ENCODE measurements around the gene IQGAP2. TPM values are rescaled to one million over a fixed set of nuclear protein-coding genes. Genes with fewer than 3 reads are reported as not detected.

The IQGAP2 gene
- total and polyA plus RNA-seq, 2 of the 8 experiments (the other 6 are each of a cell fraction or from before 2014, with no cell fraction given) = 19.7 to 66.0 TPM

DNA sequence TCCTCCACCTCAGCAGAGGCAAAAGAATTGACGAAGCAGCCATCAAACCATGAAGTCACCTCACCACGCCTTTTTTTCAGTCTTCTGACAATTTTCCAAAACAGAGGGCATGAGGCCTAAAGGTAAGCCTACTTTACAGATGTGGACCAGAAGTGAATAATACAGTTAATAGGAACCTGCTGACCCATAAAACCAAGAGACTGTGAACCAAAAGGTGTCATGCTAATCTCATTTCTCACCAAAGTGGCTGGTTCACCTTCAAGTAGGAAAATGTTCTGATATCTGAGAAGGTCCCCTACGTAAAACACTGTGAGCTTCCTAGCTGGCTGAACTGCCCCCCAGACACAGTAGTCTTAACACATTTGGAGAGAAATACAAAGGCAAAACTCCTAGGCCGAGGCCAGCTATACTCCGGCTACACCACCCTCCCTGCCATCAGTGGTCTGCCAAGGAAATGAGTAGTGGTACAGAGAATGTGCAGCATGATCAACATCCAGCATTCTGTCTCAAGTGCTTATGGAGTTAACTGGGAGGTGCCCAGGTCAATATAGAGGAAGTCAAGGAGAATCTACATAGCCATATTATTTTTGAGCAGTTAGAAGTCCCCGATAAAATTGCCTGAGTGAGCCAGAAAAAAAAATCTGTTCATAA, 239.4 kb downstream of the IQGAP2 start:
- Histone ChIP-seq H3K79me2 (ENCODE audit: control insufficient read depth in 1 of 2, insufficient read depth in 2 of 2, low read length in 2 of 2) (no peaks in the 10 kb centered on the region), H2BK5ac (ENCODE audit: low read depth, low read length) (no peak overlapping the region), H4K8ac (ENCODE audit: extremely low read depth, insufficient read depth, low read length) (no peak overlapping the region), H2AFZ (ENCODE audit: low read length) (no peak overlapping the region), H4K91ac (replicated peaks; ENCODE audit: insufficient read length, low read length) (no peak overlapping the region), H4K5ac (ENCODE audit: insufficient read length, low read depth, low read length) (no peak overlapping the region), H3K36me3 (ENCODE audit: control insufficient read depth in 2 of 4, insufficient read depth in 4 of 4, low read length in 3 of 4) (peaks cover 0 to 3% (median 0%) of the 10 kb centered on the region in 4 experiments; a peak in 2 of 8 replicates), H2BK120ac (replicated peaks; ENCODE audit: low read depth, low read length) (no peak overlapping the region), H3K4me3 (ENCODE audit: extremely low read depth in 1 of 4, insufficient read depth in 2 of 4, low read depth in 3 of 4, low read length in 4 of 4) (no peak overlapping the region), H3K79me1 (ENCODE audit: low read depth, low read length) (no peaks in the 10 kb centered on the region), H2BK20ac (ENCODE audit: low read length) (no peak overlapping the region), H3K14ac (ENCODE audit: insufficient read length) (no peak overlapping the region), H2AK5ac (ENCODE audit: low read depth, low read length) (no peak overlapping the region), H4K20me1 (replicated peaks in 1 of 2; ENCODE audit: control insufficient read depth in 1 of 2, insufficient read depth in 2 of 2, low read length in 2 of 2) (no peaks in the 10 kb centered on the region), H3K23me2 (ENCODE audit: low read depth, low read length) (no peaks in the 10 kb centered on the region), H3K23ac (ENCODE audit: insufficient read length) (no peak overlapping the region), H3K27ac (ENCODE audit: low read depth, low read length) (no peak overlapping the region), H3K9ac (replicated peaks in 1 of 4; ENCODE audit: extremely low read depth in 1 of 4, low read depth in 3 of 4, low read length in 3 of 4) (no peak overlapping the region), H3K4me1 (replicated peaks in 1 of 4; ENCODE audit: control insufficient read depth in 3 of 4, insufficient read depth in 4 of 4, low read length in 3 of 4) (0 out of 7 replicates have a peak, but pooled peaks cover 0 to 4% (median 0%) of the 10 kb centered on the region in 4 experiments), H2BK15ac (ENCODE audit: low read length) (no peak overlapping the region), H3K4me2 (ENCODE audit: insufficient read depth in 1 of 2, low read depth in 2 of 2, low read length in 2 of 2) (no peak overlapping the region), H3K56ac (replicated peaks; ENCODE audit: insufficient read length, low read depth, low read length) (no peak overlapping the region), H3K27me3 (replicated peaks in 1 of 4; ENCODE audit: control insufficient read depth in 3 of 4, extremely low read depth in 1 of 4, insufficient read depth in 3 of 4, low read length in 3 of 4) (no peaks in the 10 kb centered on the region), H3K4ac (replicated peaks; ENCODE audit: insufficient read length, low read depth, low read length) (no peak overlapping the region), H3K18ac (ENCODE audit: extremely low read depth, low read length) (no peak overlapping the region), H2BK12ac (ENCODE audit: low read depth, low read length) (no peak overlapping the region), H3K9me3 (ENCODE audit: insufficient read depth in 2 of 2, low read depth in 1 of 2, low read length in 1 of 2) (no peaks in the 10 kb centered on the region)
- no peak for DNase-seq (ENCODE audit: low read depth in 1 of 2, low spot score in 2 of 2)
- 91% methylated on average over 6 of the region's 6 CpGs; no CpG with 5 or more reads in 1 of the 2 experiments for WGBS, 2 experiments (ENCODE audit: extremely low coverage in 1 of 2, insufficient coverage in 1 of 2, insufficient read length in 1 of 2, insufficient replicate concordance in 2 of 2, low coverage in 1 of 2, low lambda C conversion rate in 2 of 2, missing lambda C conversion rate in 1 of 2)
- ChIA-PET CTCF (ENCODE audit: partially characterized antibody) (interaction anchor here (0.8 to 6.5 kb wide), 12 partner anchors 10 to 1230 kb away, joined by 3 to 72 read pairs (median 4); partner anchors contain the start of genes F2RL2 and IQGAP2), POLR2A (ENCODE audit: partially characterized antibody) (no interaction called here)
- FAIRE-seq = no peak
- TF ChIP-seq MAX (IDR thresholded peaks at IDR 0.05) (no peak), TBP (IDR thresholded peaks at IDR 0.05; ENCODE audit: low read depth, low read length) (no peak), CTBP2 (IDR thresholded peaks at IDR 0.05; ENCODE audit: borderline replicate concordance, insufficient read depth, insufficient read length, low read length) (no peak), PHF8 (conservative IDR thresholded peaks at IDR 0.05; ENCODE audit: low read depth, low read length) (no peak)

All from H1 (cell line).